K562 (cell line): Measurements from ENCODE around the gene NECAB2.

ENCODE experiments used
- ATF2 ChIP-seq: sonication (generic); formaldehyde crosslinking; IDR thresholded peaks from 2 replicates; pipeline ENCODE4 v1.8.1; 2022; ENCODE audit warnings: missing genetic modification reagents
- CBX3 ChIP-seq, 2 experiments: IDR thresholded peaks; 1 replicate in 1 of 2; 2 replicates in 1 of 2; pipeline ENCODE4 v1.6.1; 2012; ENCODE audit warnings: inconsistent platforms in 2 of 2, low read length in 2 of 2, borderline replicate concordance in 1 of 2, control low read depth in 1 of 2
- CTCF ChIP-seq, 3 experiments: IDR thresholded peaks in 2 of 3; conservative IDR thresholded peaks in 1 of 3; 2 replicates each; pipeline ENCODE4 v1.5.1; 2011 to 2012; ENCODE audit warnings: low read length in 3 of 3, mild to moderate bottlenecking in 3 of 3, control low read depth in 2 of 3, improper control_type of control experiment in 1 of 3, inconsistent platforms in 1 of 3, low read depth in 1 of 3, mixed read lengths in 1 of 3, moderate library complexity in 1 of 3; ENCODE audit not compliant: insufficient read depth in 2 of 3
- TAF1 ChIP-seq: IDR thresholded peaks from 2 replicates; pipeline ENCODE4 v1.6.1; 2011; ENCODE audit warnings: mild to moderate bottlenecking, low read length, moderate library complexity; ENCODE audit not compliant: insufficient read depth, control insufficient read depth, severe bottlenecking; ENCODE audit errors: extremely low read depth
- ZBTB5 ChIP-seq: fragments of 450-650 bp; IDR thresholded peaks from 2 replicates; pipeline ENCODE4 v1.6.1; 2017; ENCODE audit warnings: antibody characterized with exemption
- ZKSCAN1 ChIP-seq: fragments of 150-350 bp; IDR thresholded peaks from 2 replicates; pipeline ENCODE4 v1.6.1; 2016; ENCODE audit warnings: low read depth, low read length
- ZNF263 ChIP-seq: sonication (generic); formaldehyde crosslinking; IDR thresholded peaks from 2 replicates; pipeline ENCODE4 v1.8.0; 2022; ENCODE audit warnings: mild to moderate bottlenecking, missing genetic modification reagents, borderline replicate concordance

- no peak for TF ChIP-seq ATF2 (CRISPR knock-in tag)
- TF ChIP-seq ZBTB5, result no peak
- TF ChIP-seq ZKSCAN1, result no peak
- TF ChIP-seq CTCF (IDR thresholded peaks at IDR 0.05 in 2 of 3, conservative IDR thresholded peaks at IDR 0.05 in 1 of 3; ENCODE audit: insufficient read depth in 2 of 3, low read depth in 1 of 3, low read length in 3 of 3), result no peak
- no peak for TF ChIP-seq ZNF263 (CRISPR knock-in tag)
- no peak for TF ChIP-seq CBX3 (IDR thresholded peaks at IDR 0.05; ENCODE audit: borderline replicate concordance in 1 of 2, low read length in 2 of 2)
- no peak for TF ChIP-seq TAF1
Measured at GRCh38 chr16:84031556-84031955, 63.5 kb downstream of the NECAB2 start.
